Fibroblast of lung (primary cell): ENCODE results near the gene ZNF512B. TPM values are rescaled to one million over a fixed set of nuclear protein-coding genes. Genes with fewer than 3 reads are reported as not detected.

Source experiments
- DNase-seq, 2 donors: peaks; one replicate each; pipeline versions ENCODE4 v3.0.0 to v3.0.0-alpha.2; 2010; ENCODE audit warnings: low read depth in 2 of 2
- H2AFZ ChIP-seq: 2 replicates; pipeline ENCODE4 v1.5.1; 2012; ENCODE audit warnings: low read length, control low read depth, inconsistent platforms
- H3K27ac ChIP-seq: 2 replicates; pipeline ENCODE4 v1.5.1; 2011; ENCODE audit warnings: low read length, control low read depth; ENCODE audit not compliant: insufficient read depth
- H3K27me3 ChIP-seq: 2 replicates; pipeline ENCODE4 v1.5.1; 2011; ENCODE audit warnings: mild to moderate bottlenecking, low read length; ENCODE audit not compliant: control insufficient read depth, insufficient read depth
- H3K36me3 ChIP-seq: 2 replicates; pipeline ENCODE4 v1.5.1; 2011; ENCODE audit warnings: low read length; ENCODE audit not compliant: control insufficient read depth, insufficient read depth
- H3K4me1 ChIP-seq: 2 replicates; pipeline ENCODE4 v1.5.1; 2011; ENCODE audit warnings: low read length; ENCODE audit not compliant: control insufficient read depth, insufficient read depth; ENCODE audit errors: extremely low read depth
- H3K4me2 ChIP-seq: 2 replicates; pipeline ENCODE4 v1.5.1; 2011; ENCODE audit warnings: low read length, control low read depth; ENCODE audit not compliant: insufficient read depth; ENCODE audit errors: extremely low read depth
- H3K4me3 ChIP-seq, 4 experiments: fragments of 200-600 bp in 1 of 4; sonication (generic) in 1 of 4; replicated peaks in 1 of 4; 2 replicates each; pipeline ENCODE4 v1.5.1; 2011 to 2016; ENCODE audit warnings: low read length in 4 of 4, low read depth in 3 of 4, mild to moderate bottlenecking in 3 of 4, control low read depth in 2 of 4, inconsistent platforms in 1 of 4, mixed read lengths in 1 of 4; ENCODE audit not compliant: insufficient read depth in 1 of 4; ENCODE audit errors: control extremely low read depth in 1 of 4
- H3K79me2 ChIP-seq: 2 replicates; pipeline ENCODE4 v1.5.1; 2012; ENCODE audit warnings: mild to moderate bottlenecking, low read length, inconsistent platforms; ENCODE audit not compliant: control insufficient read depth, insufficient read depth
- H3K9ac ChIP-seq: 2 replicates; pipeline ENCODE4 v1.5.1; 2011; ENCODE audit warnings: mild to moderate bottlenecking, low read length, control low read depth; ENCODE audit not compliant: insufficient read depth
- H3K9me3 ChIP-seq: 2 replicates; pipeline ENCODE4 v1.5.1; 2012; ENCODE audit warnings: low read depth, low read length; ENCODE audit not compliant: control insufficient read depth, insufficient read depth
- H4K20me1 ChIP-seq: 2 replicates; pipeline ENCODE4 v1.5.1; 2011; ENCODE audit warnings: low read length; ENCODE audit not compliant: control insufficient read depth, insufficient read depth; ENCODE audit errors: extremely low read depth
- EZH2 ChIP-seq: IDR thresholded peaks from 2 replicates; pipeline ENCODE4 v1.5.1; 2012; ENCODE audit warnings: low read length, control low read depth, mild to moderate bottlenecking; ENCODE audit errors: missing control alignments
- polyA plus RNA-seq, 2 donors: library from polyadenylated mRNA; depleted of rRNA in 1 of 2; stranded (reverse) in 1 of 2; unstranded in 1 of 2; fragments of >200 nt; gene quantifications; 2 replicates each; pipeline ENCODE4 v1.2.1, GENCODE V29; 2011 to 2012; ENCODE audit warnings: missing spikeins in 1 of 2
- total RNA-seq: library from RNA; depleted of rRNA; stranded (reverse); fragments of >200 nt; gene quantifications from 2 replicates; pipeline ENCODE4 v1.2.1, GENCODE V29; 2014
- TF ChIP-seq, protein P1 (sequence below), 2 donors: IDR thresholded peaks in 1 of 2; conservative IDR thresholded peaks in 1 of 2; 1 replicate in 1 of 2; 2 replicates in 1 of 2; pipeline ENCODE4 v1.5.1; 2011 to 2012; ENCODE audit warnings: low read length in 2 of 2, control low read depth in 1 of 2, inconsistent platforms in 1 of 2, low read depth in 1 of 2, mild to moderate bottlenecking in 1 of 2

Gene ZNF512B
- total and polyA plus RNA-seq, 2 donors (not counting 1 experiment from before 2014, with no cell fraction given): 3.5 to 8.4 TPM

DNA sequence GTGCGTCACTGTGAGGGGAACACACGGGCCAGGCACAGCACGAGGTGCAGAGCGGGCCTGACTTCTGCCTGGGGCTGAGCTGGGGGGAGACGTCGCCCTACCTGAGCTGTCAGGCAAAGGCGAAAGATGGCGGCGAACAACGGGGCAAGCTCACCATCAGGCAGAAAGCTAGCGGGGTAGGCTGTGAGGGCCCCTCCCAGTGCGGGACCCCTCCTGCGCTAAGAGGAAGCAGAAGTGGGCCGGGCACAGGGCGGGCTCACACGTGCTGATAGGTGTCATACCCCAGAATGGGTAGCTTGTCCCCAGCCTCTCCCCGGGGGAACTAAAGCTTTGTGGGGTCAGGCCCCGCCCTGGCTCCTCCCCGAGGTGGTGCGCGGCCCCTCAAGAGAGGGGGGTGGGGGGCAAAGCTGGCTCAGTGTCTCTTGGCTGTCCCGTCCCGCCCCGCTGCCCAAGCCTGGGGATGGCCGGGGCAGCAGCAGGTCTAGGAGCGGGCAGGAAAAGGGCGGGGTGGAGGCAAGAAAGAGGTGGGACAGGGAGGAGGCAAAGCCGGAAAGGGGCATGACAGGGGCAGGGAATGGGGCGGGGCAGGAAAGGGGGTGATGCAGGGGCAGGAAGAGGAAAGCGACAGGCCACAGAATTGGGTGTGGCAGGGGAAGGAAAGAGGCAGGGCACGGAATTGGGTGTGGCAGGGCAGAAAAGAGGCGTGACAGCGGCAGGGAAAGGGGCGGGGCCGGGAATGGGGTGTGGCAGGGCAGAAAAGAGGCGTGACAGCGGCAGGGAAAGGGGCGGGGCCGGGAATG lies 28.2 kb downstream of the ZNF512B start:
- no peak overlapping the region for H3K9ac ChIP-seq
- H3K4me2 ChIP-seq: no peak overlapping the region
- no peaks in the 10 kb centered on the region for H3K4me1 ChIP-seq
- H4K20me1 ChIP-seq: no peaks in the 10 kb centered on the region
- no peak overlapping the region for H3K4me3 ChIP-seq
- peaks cover 40% of the 10 kb centered on the region for H3K36me3 ChIP-seq
- no peak overlapping the region for H2AFZ ChIP-seq
- TF ChIP-seq EZH2: no peak
- TF ChIP-seq, protein P1, sequence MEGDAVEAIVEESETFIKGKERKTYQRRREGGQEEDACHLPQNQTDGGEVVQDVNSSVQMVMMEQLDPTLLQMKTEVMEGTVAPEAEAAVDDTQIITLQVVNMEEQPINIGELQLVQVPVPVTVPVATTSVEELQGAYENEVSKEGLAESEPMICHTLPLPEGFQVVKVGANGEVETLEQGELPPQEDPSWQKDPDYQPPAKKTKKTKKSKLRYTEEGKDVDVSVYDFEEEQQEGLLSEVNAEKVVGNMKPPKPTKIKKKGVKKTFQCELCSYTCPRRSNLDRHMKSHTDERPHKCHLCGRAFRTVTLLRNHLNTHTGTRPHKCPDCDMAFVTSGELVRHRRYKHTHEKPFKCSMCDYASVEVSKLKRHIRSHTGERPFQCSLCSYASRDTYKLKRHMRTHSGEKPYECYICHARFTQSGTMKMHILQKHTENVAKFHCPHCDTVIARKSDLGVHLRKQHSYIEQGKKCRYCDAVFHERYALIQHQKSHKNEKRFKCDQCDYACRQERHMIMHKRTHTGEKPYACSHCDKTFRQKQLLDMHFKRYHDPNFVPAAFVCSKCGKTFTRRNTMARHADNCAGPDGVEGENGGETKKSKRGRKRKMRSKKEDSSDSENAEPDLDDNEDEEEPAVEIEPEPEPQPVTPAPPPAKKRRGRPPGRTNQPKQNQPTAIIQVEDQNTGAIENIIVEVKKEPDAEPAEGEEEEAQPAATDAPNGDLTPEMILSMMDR (conservative IDR thresholded peaks at IDR 0.05 in 1 of 2, IDR thresholded peaks at IDR 0.05 in 1 of 2; ENCODE audit: low read depth in 1 of 2, low read length in 2 of 2): no peak
- H3K79me2 ChIP-seq: peaks cover 9% of the 10 kb centered on the region
- no peak for DNase-seq
- no peaks in the 10 kb centered on the region for H3K27me3 ChIP-seq
- H3K9me3 ChIP-seq: no peaks in the 10 kb centered on the region
- no peak overlapping the region for H3K27ac ChIP-seq

DNA sequence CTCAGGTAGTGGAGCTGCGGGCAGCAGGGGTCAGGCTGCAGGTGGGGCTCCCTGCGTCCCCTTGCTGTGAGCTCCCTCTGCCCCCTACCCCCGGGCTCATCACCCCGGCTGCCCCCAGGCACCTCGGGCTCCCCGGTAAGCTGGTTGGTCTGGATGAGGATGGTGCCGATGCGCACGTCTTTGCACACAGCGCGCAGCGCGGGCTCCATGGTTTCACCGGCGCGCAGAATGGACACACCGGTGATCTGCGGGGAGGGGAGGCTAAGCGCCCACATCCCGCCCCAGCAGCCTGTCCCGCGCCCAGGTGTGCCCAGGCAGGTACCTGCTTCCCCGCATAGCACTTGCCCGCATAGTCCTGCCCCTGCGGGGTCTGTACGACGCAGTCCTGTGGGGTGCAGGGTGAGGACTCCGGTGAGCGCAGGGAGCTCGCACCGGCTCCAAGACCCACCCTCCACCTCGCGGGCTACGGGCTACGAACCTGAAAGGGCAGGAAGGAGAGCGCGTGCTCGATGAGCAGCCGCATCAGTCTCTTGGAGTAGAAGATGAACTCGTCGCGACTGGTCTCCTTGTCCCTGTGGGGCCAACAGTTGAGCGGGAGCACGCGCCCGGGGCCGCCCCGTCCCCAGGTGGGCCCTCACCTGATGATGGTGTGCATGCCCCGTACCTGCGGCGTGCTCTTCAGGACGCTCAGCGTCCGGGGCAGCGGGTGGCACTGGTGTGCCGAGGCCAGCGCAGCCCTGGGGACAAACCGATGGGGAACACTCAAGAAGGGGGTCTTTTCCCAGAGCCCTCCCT lies 29.1 kb downstream of the ZNF512B start:
- H2AFZ ChIP-seq: no peak overlapping the region
- peaks cover 40% of the 10 kb centered on the region for H3K36me3 ChIP-seq
- no peak for DNase-seq
- no peaks in the 10 kb centered on the region for H3K27me3 ChIP-seq
- H3K9me3 ChIP-seq: no peaks in the 10 kb centered on the region
- no peak overlapping the region for H3K27ac ChIP-seq
- no peak for TF ChIP-seq EZH2
- TF ChIP-seq, protein P1 (conservative IDR thresholded peaks at IDR 0.05 in 1 of 2, IDR thresholded peaks at IDR 0.05 in 1 of 2; ENCODE audit: low read depth in 1 of 2, low read length in 2 of 2): no peak
- peaks cover 7% of the 10 kb centered on the region for H3K79me2 ChIP-seq
- H3K4me2 ChIP-seq: no peak overlapping the region
- no peak overlapping the region for H3K9ac ChIP-seq
- no peaks in the 10 kb centered on the region for H4K20me1 ChIP-seq
- no peaks in the 10 kb centered on the region for H3K4me1 ChIP-seq
- no peak overlapping the region for H3K4me3 ChIP-seq

- Histone ChIP-seq H3K36me3 (peaks cover 39% of the 10 kb centered on the region), H2AFZ (no peak overlapping the region), H4K20me1 (no peaks in the 10 kb centered on the region), H3K9ac (no peak overlapping the region), H3K9me3 (no peaks in the 10 kb centered on the region), H3K79me2 (peaks cover 2% of the 10 kb centered on the region), H3K27me3 (no peaks in the 10 kb centered on the region), H3K4me2 (no peak overlapping the region), H3K4me1 (no peaks in the 10 kb centered on the region), H3K27ac (no peak overlapping the region), H3K4me3 (no peak overlapping the region)
- no peak for DNase-seq
- TF ChIP-seq, protein P1 (conservative IDR thresholded peaks at IDR 0.05 in 1 of 2, IDR thresholded peaks at IDR 0.05 in 1 of 2; ENCODE audit: low read depth in 1 of 2, low read length in 2 of 2): no peak
- TF ChIP-seq EZH2: no peak
Measured at GRCh38 chr20:63940071-63940471, 29.7 kb downstream of the ZNF512B start.
